ENCODE results near the gene RPE65. TPM values are rescaled to one million over a fixed set of nuclear protein-coding genes. Genes with fewer than 3 reads are reported as not detected.
A peak's percentile ranks its signal among the peaks of the same experiment; 100 is the strongest.

Gene RPE65
- not detected for total RNA-seq

- no peaks in the 10 kb centered on the region for H3K27me3 ChIP-seq
- no peak within 1 kb of the TSS for H3K27ac ChIP-seq
- no peaks in the 10 kb centered on the region for H3K9me3 ChIP-seq
- intact Hi-C loops (cut with DNase I): no loop called here
- WGBS, 2 donors: 70 to 81% methylated on average over 1 of the region's 1 CpG
- H3K4me3 ChIP-seq (replicated peaks in 1 of 3): no peak within 1 kb of the TSS
- DNase-seq: no peak
- no peaks in the 10 kb centered on the region for H3K36me3 ChIP-seq
- H3K4me1 ChIP-seq: no peaks in the 10 kb centered on the region
- no peak for TF ChIP-seq CTCF (IDR thresholded peaks at IDR 0.05)
- TF ChIP-seq POLR2A (IDR thresholded peaks at IDR 0.05): no peak
Observed at GRCh38 chr1:68449901-68450300, at the start of gene RPE65. TSS of gene RPE65 (minus strand) at chr1:68449954. CDS start at chr1:68449905, 49 bp downstream.

- DNase-seq: no peak
- no peaks in the 10 kb centered on the region for H3K36me3 ChIP-seq
- H3K27ac ChIP-seq: peak overlapping the region; percentile 4 to 49 (median 8)
- TF ChIP-seq CTCF (IDR thresholded peaks at IDR 0.05) (no peak), POLR2A (IDR thresholded peaks at IDR 0.05) (no peak)
- 7 to 11% methylated on average over 3 of the region's 3 CpGs for WGBS, 2 donors
- peaks cover 9 to 10% of the 10 kb centered on the region in 2 donors for H3K4me1 ChIP-seq
- intact Hi-C loops (cut with DNase I): no loop called here
- no peaks in the 10 kb centered on the region for H3K9me3 ChIP-seq
- peak overlapping the region in 2 of 3 donors; percentile 0 to 54 for H3K4me3 ChIP-seq (replicated peaks in 1 of 3)
- no peaks in the 10 kb centered on the region for H3K27me3 ChIP-seq
Observed at GRCh38 chr1:68497358-68497698, 47.6 kb upstream of the RPE65 start.

- 1% methylated on average over 28 to 36 of the region's 64 CpGs for WGBS, 2 donors
- peak within 1 kb of the TSS; percentile 34 to 79 (median 54) for H3K4me3 ChIP-seq (replicated peaks in 1 of 3)
- peak; percentile 97 to 98 for DNase-seq
- H3K9me3 ChIP-seq: no peaks in the 10 kb centered on the region
- no peaks in the 10 kb centered on the region for H3K27me3 ChIP-seq
- H3K4me1 ChIP-seq: peaks cover 9 to 10% of the 10 kb centered on the region in 2 donors
- no peaks in the 10 kb centered on the region for H3K36me3 ChIP-seq
- TF ChIP-seq POLR2A (IDR thresholded peaks at IDR 0.05): peak in 1 of 2 donors; percentile 23
- peak in 1 of 6 experiments; percentile 31 for TF ChIP-seq CTCF (IDR thresholded peaks at IDR 0.05)
- H3K27ac ChIP-seq: peak within 1 kb of the TSS; percentile 4 to 49 (median 8)
- intact Hi-C loops (cut with DNase I): no loop called here
Observed at GRCh38 chr1:68496680-68497357, 47.1 kb upstream of the RPE65 start, which contains the start of gene DEPDC1. TSS of gene DEPDC1 (minus strand) at chr1:68497082. CDS start at chr1:68496999, 83 bp downstream.

DNA sequence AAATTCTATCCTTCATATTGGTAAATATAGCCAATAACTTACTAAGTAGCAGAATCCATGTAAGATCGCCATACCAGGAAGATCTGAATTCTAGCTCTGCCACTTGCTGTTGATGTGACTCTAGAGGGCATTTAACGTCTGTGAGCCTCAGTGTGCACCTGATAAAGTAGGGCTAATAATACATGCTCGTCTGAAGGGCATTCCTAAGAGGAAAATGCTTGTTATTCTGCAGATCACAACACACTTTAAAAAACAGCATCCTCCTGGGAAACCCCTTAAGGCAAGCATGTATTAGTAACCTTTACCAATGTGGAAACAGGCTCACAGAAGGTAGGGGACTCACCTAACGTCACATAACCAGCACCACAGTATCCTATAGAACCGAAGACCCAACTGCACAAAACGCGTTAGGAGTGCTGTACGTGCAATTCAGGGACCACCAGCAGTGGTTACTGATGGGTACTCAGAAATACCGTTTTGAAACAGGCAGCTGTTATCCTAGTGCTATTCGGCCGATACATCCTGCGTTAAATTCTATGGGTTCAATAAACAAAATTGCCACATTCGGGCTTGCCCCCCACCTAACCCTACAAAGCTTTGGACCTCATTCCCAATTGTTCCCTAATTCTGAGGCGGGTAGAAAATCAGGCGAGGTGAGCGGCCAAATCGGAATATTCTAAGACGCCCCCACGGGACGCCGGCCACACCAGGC is 46.4 kb upstream of the RPE65 start:
- TF ChIP-seq POLR2A (IDR thresholded peaks at IDR 0.05): no peak
- TF ChIP-seq CTCF (IDR thresholded peaks at IDR 0.05): no peak
- Histone ChIP-seq H3K36me3 (no peaks in the 10 kb centered on the region), H3K27me3 (no peaks in the 10 kb centered on the region), H3K27ac (no peak overlapping the region), H3K9me3 (no peaks in the 10 kb centered on the region), H3K4me3 (replicated peaks in 1 of 3) (peak overlapping the region in 2 of 3 donors; percentile 34 to 54), H3K4me1 (peaks cover 9 to 10% of the 10 kb centered on the region in 2 donors)
- DNase-seq: no peak
- 15 to 18% methylated on average over 20 to 21 of the region's 21 CpGs for WGBS, 2 donors
- intact Hi-C loops (cut with DNase I): no loop called here

- H3K36me3 ChIP-seq: no peaks in the 10 kb centered on the region
- peaks cover 9 to 10% of the 10 kb centered on the region in 2 donors for H3K4me1 ChIP-seq
- no peak overlapping the region for H3K27ac ChIP-seq
- no peak overlapping the region for H3K4me3 ChIP-seq (replicated peaks in 1 of 3)
- no peak for DNase-seq
- no peaks in the 10 kb centered on the region for H3K9me3 ChIP-seq
- 91 to 92% methylated on average over 3 of the region's 3 CpGs for WGBS, 2 donors
- intact Hi-C loops (cut with DNase I): no loop called here
- no peak for TF ChIP-seq POLR2A (IDR thresholded peaks at IDR 0.05)
- no peak for TF ChIP-seq CTCF (IDR thresholded peaks at IDR 0.05)
- H3K27me3 ChIP-seq: no peaks in the 10 kb centered on the region
Observed at GRCh38 chr1:68495532-68495931, 45.8 kb upstream of the RPE65 start.
